Neuronal stem cell (in vitro differentiated cells): ENCODE results near the gene ATE1.
A peak's percentile ranks its signal among the peaks of the same experiment; 100 is the strongest.

Experiments used
- DNase-seq: peaks from one replicate; pipeline ENCODE4 v3.0.0-alpha.2; 2013; ENCODE audit warnings: low spot score
- H2AFZ ChIP-seq: one replicate; pipeline ENCODE4 v1.6.1; 2013; ENCODE audit warnings: mild to moderate bottlenecking, low read length, inconsistent platforms
- H2AK5ac ChIP-seq: 2 replicates; pipeline ENCODE4 v1.6.1; 2013; ENCODE audit warnings: low read depth, mild to moderate bottlenecking, inconsistent platforms, low read length, moderate library complexity, mixed read lengths
- H2BK120ac ChIP-seq: 2 replicates; pipeline ENCODE4 v1.6.1; 2013; ENCODE audit warnings: low read depth, mild to moderate bottlenecking, inconsistent platforms, low read length, moderate library complexity, mixed read lengths
- H2BK12ac ChIP-seq: one replicate; pipeline ENCODE4 v1.6.1; 2013; ENCODE audit warnings: low read length, inconsistent platforms
- H2BK15ac ChIP-seq: 2 replicates; pipeline ENCODE4 v1.6.1; 2013; ENCODE audit warnings: mild to moderate bottlenecking, low read length, inconsistent platforms, mixed read lengths
- H2BK5ac ChIP-seq: one replicate; pipeline ENCODE4 v1.6.1; 2013; ENCODE audit warnings: inconsistent platforms, mild to moderate bottlenecking, low read length, moderate library complexity
- H3K14ac ChIP-seq: one replicate; pipeline ENCODE4 v1.6.1; 2013; ENCODE audit warnings: low read length, inconsistent platforms
- H3K18ac ChIP-seq: 2 replicates; pipeline ENCODE4 v1.6.1; 2013; ENCODE audit warnings: low read length, inconsistent platforms
- H3K23ac ChIP-seq: 2 replicates; pipeline ENCODE4 v1.6.1; 2013; ENCODE audit warnings: low read depth, mild to moderate bottlenecking, mixed read lengths, low read length, inconsistent platforms; ENCODE audit not compliant: poor library complexity
- H3K27ac ChIP-seq: replicated peaks from 3 replicates; pipeline ENCODE4 v1.5.1; 2013; ENCODE audit warnings: low read length, inconsistent platforms
- H3K27me3 ChIP-seq, 3 experiments: 2 replicates each; pipeline ENCODE4 v1.6.1; 2013; ENCODE audit warnings: low read length in 3 of 3, mild to moderate bottlenecking in 2 of 3, inconsistent platforms in 1 of 3, low read depth in 1 of 3, mixed read lengths in 1 of 3, moderate library complexity in 1 of 3; ENCODE audit not compliant: control insufficient read depth in 3 of 3, insufficient read depth in 3 of 3
- H3K36me3 ChIP-seq, 2 donors: replicated peaks in 1 of 2; 2 replicates each; pipeline ENCODE4 v1.6.1; 2013; ENCODE audit warnings: low read length in 2 of 2; ENCODE audit not compliant: control insufficient read depth in 2 of 2, insufficient read depth in 2 of 2
- H3K4ac ChIP-seq: 2 replicates; pipeline ENCODE4 v1.6.1; 2013; ENCODE audit warnings: inconsistent platforms, mild to moderate bottlenecking, low read length, moderate library complexity
- H3K4me1 ChIP-seq, 2 donors: 1 replicate in 1 of 2; 2 replicates in 1 of 2; pipeline ENCODE4 v1.6.1; 2013; ENCODE audit warnings: low read length in 2 of 2, low read depth in 1 of 2; ENCODE audit not compliant: control insufficient read depth in 2 of 2, insufficient read depth in 1 of 2
- H3K4me2 ChIP-seq: one replicate; pipeline ENCODE4 v1.6.1; 2013; ENCODE audit warnings: mild to moderate bottlenecking, low read length, inconsistent platforms; ENCODE audit not compliant: insufficient read depth, poor library complexity, severe bottlenecking
- H3K4me3 ChIP-seq, 2 donors: 2 replicates each; pipeline ENCODE4 v1.5.1; 2013; ENCODE audit warnings: low read length in 2 of 2, mild to moderate bottlenecking in 2 of 2, inconsistent platforms in 1 of 2, moderate library complexity in 1 of 2
- H3K79me1 ChIP-seq: one replicate; pipeline ENCODE4 v1.6.1; 2013; ENCODE audit warnings: low read depth, mild to moderate bottlenecking, inconsistent platforms, low read length, moderate library complexity
- H3K9ac ChIP-seq: one replicate; pipeline ENCODE4 v1.6.1; 2013; ENCODE audit warnings: mild to moderate bottlenecking, low read depth, low read length, inconsistent platforms; ENCODE audit not compliant: poor library complexity
- H3K9me3 ChIP-seq, 2 donors: replicated peaks in 1 of 2; 2 replicates each; pipeline versions ENCODE3 to v1.6.1; 2013; ENCODE audit warnings: low read length in 2 of 2, mild to moderate bottlenecking in 2 of 2, inconsistent platforms in 1 of 2, low read depth in 1 of 2, mixed read lengths in 1 of 2, moderate library complexity in 1 of 2; ENCODE audit not compliant: control insufficient read depth in 2 of 2, insufficient read depth in 1 of 2
- H4K8ac ChIP-seq: one replicate; pipeline ENCODE4 v1.6.1; 2013; ENCODE audit warnings: low read depth, mild to moderate bottlenecking, inconsistent platforms, low read length, moderate library complexity
- H4K91ac ChIP-seq: one replicate; pipeline ENCODE4 v1.6.1; 2013; ENCODE audit warnings: low read length, low read depth, mild to moderate bottlenecking, inconsistent platforms; ENCODE audit not compliant: poor library complexity
- WGBS, 2 donors: extraction: QIAGEN DNeasy Blood & Tissue Kit; methylation state at CpG; one replicate each; pipeline ENCODE4 v1.1.7; 2013; ENCODE audit warnings: missing lambda C conversion rate in 2 of 2, mixed read lengths in 1 of 2; ENCODE audit not compliant: insufficient read length in 2 of 2, insufficient replicate concordance in 1 of 2; ENCODE audit errors: extremely low coverage in 2 of 2; 5-methylcytosine and 5-hydroxymethylcytosine counted together

Gene ATE1

GRCh38 chr10:121886997-121887622 lies 40.7 kb downstream of the ATE1 start:
- Histone ChIP-seq H3K27me3 (no peaks in the 10 kb centered on the region), H2BK12ac (no peak overlapping the region), H3K4me1 (peaks cover 0 to 3% of the 10 kb centered on the region in 2 donors), H2BK5ac (no peak overlapping the region), H3K4me2 (no peak overlapping the region), H3K14ac (no peak overlapping the region), H2AK5ac (no peak overlapping the region), H4K91ac (no peak overlapping the region), H3K36me3 (peaks cover 0 to 47% of the 10 kb centered on the region in 2 donors), H3K9ac (no peak overlapping the region), H2BK120ac (no peak overlapping the region), H3K23ac (no peak overlapping the region), H2AFZ (no peak overlapping the region), H3K18ac (no peak overlapping the region), H3K9me3 (no peaks in the 10 kb centered on the region), H3K27ac (no peak overlapping the region), H3K79me1 (no peaks in the 10 kb centered on the region), H4K8ac (no peak overlapping the region), H2BK15ac (no peak overlapping the region), H3K4ac (no peak overlapping the region), H3K4me3 (no peak overlapping the region)
- no CpG with 5 or more reads among the region's 7 CpGs for WGBS, 2 donors
- peak; percentile 45 for DNase-seq

GRCh38 chr10:121886181-121886580 lies 41.6 kb downstream of the ATE1 start:
- H3K4me3 ChIP-seq, result peak overlapping the region in 1 of 2 donors; percentile 72
- peaks cover 0 to 3% of the 10 kb centered on the region in 2 donors for H3K4me1 ChIP-seq
- H2BK5ac ChIP-seq, result no peak overlapping the region
- no peak overlapping the region for H4K8ac ChIP-seq
- no peak for DNase-seq
- H3K4me2 ChIP-seq, result no peak overlapping the region
- no peak overlapping the region for H3K18ac ChIP-seq
- H3K4ac ChIP-seq, result no peak overlapping the region
- no peak overlapping the region for H2BK15ac ChIP-seq
- H3K9ac ChIP-seq, result no peak overlapping the region
- WGBS, 2 donors, result no CpG with 5 or more reads among the region's 5 CpGs
- H3K79me1 ChIP-seq, result no peaks in the 10 kb centered on the region
- H3K23ac ChIP-seq, result no peak overlapping the region
- no peak overlapping the region for H3K27ac ChIP-seq
- H4K91ac ChIP-seq, result no peak overlapping the region
- peaks cover 0 to 48% of the 10 kb centered on the region in 2 donors for H3K36me3 ChIP-seq
- H2BK120ac ChIP-seq, result no peak overlapping the region
- H3K14ac ChIP-seq, result no peak overlapping the region
- no peaks in the 10 kb centered on the region for H3K27me3 ChIP-seq
- no peak overlapping the region for H2AFZ ChIP-seq
- no peak overlapping the region for H2BK12ac ChIP-seq
- no peak overlapping the region for H2AK5ac ChIP-seq
- H3K9me3 ChIP-seq, result no peaks in the 10 kb centered on the region

- no peak for DNase-seq
- no peaks in the 10 kb centered on the region for H3K27me3 ChIP-seq
- H2AK5ac ChIP-seq, result no peak overlapping the region
- no peak overlapping the region for H3K4ac ChIP-seq
- no peak overlapping the region for H2AFZ ChIP-seq
- H4K91ac ChIP-seq, result no peak overlapping the region
- H4K8ac ChIP-seq, result no peak overlapping the region
- no peak overlapping the region for H2BK12ac ChIP-seq
- no peak overlapping the region for H3K18ac ChIP-seq
- no peaks in the 10 kb centered on the region for H3K79me1 ChIP-seq
- no peaks in the 10 kb centered on the region for H3K4me1 ChIP-seq
- no peak overlapping the region for H2BK5ac ChIP-seq
- no peak overlapping the region for H3K4me2 ChIP-seq
- no peak overlapping the region for H3K27ac ChIP-seq
- no peak overlapping the region for H3K23ac ChIP-seq
- no peak overlapping the region for H3K9ac ChIP-seq
- no peak overlapping the region for H3K4me3 ChIP-seq
- H2BK120ac ChIP-seq, result no peak overlapping the region
- peaks cover 0 to 55% of the 10 kb centered on the region in 2 donors for H3K36me3 ChIP-seq
- H2BK15ac ChIP-seq, result no peak overlapping the region
- H3K14ac ChIP-seq, result no peak overlapping the region
- peaks cover 0 to 3% of the 10 kb centered on the region in 2 donors for H3K9me3 ChIP-seq
Measured at GRCh38 chr10:121880895-121881294, 46.9 kb downstream of the ATE1 start.

GRCh38 chr10:121879476-121879875 lies 48.4 kb downstream of the ATE1 start:
- Histone ChIP-seq H2BK12ac (no peak overlapping the region), H3K27me3 (no peaks in the 10 kb centered on the region)
- WGBS, 2 donors, result no CpG with 5 or more reads among the region's 4 CpGs

More at GRCh38 chr10:121879476-121879875, 48.4 kb downstream of the ATE1 start:
- Histone ChIP-seq H4K91ac (no peak overlapping the region), H3K4me2 (no peak overlapping the region), H3K36me3 (peaks cover 0 to 50% of the 10 kb centered on the region in 2 donors), H2BK15ac (no peak overlapping the region), H3K4ac (no peak overlapping the region), H2AFZ (no peak overlapping the region), H4K8ac (no peak overlapping the region), H2AK5ac (no peak overlapping the region), H3K14ac (no peak overlapping the region), H2BK5ac (no peak overlapping the region), H3K18ac (no peak overlapping the region), H3K23ac (no peak overlapping the region), H3K9ac (no peak overlapping the region), H2BK120ac (no peak overlapping the region), H3K9me3 (peaks cover 0 to 3% of the 10 kb centered on the region in 2 donors), H3K27ac (no peak overlapping the region), H3K4me1 (no peaks in the 10 kb centered on the region), H3K79me1 (no peaks in the 10 kb centered on the region), H3K4me3 (no peak overlapping the region)
- no peak for DNase-seq
